ENCODE measurements around the gene ZFP69.
A peak's percentile ranks its signal among the peaks of the same experiment; 100 is the strongest.

Gene ZFP69

DNA sequence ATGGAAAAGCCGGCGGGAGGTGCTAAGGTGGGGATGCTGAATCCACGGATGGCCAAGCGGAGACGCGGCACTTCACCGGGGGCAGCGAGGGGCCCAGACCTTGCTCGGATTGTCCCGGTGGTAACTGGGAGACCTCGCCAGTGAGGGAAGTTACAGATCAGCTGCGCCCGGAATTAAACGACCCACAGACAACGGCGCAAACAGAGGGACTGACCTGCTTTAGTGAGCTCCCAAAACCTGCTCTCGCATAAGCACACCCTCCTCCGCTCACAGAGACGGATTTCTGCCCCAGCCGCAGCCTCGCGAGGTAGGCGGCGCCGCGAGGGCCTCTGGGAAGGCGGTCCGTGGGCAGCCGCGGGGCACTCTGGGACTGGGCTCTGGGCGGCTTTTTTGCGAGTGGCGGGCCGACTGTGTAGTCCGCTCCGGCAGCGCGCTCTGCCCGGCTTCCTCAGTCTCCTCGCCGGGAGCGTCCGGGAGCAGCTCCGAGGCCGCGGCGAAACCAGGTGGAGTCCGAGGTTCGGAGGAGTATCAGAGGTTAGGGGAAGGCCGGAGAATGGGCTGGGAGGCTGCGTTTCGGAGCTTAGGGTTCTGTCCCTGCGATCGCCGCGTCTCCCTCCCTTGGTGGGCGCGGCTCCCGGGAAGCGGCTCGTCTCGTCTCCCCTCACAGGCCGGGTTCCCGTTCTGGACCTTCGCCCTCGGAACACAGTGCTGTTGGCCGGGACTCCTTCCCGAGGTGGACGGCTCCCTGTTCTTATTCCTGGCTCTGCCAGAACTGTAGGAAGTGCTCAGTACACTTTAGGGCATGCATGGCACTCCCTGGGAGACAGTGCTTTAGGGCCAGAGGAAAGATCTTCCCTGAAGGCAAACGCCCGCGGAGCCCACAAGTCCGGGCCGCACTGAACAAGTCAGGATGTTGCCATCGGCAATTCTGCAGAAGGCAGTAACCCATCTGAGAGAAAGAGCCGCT, 31.6 kb downstream of the ZFP69 start, which contains the start of gene EXO5:
TSS of gene EXO5 (plus strand) at position 393 of the 967 bp plus-strand sequence. CDS start 5,778 bp downstream, outside the sequence.
- H3K4me3 ChIP-seq (ENCODE audit: low read depth, low read length): peak within 1 kb of the TSS; percentile 80
- TF ChIP-seq, protein P1, sequence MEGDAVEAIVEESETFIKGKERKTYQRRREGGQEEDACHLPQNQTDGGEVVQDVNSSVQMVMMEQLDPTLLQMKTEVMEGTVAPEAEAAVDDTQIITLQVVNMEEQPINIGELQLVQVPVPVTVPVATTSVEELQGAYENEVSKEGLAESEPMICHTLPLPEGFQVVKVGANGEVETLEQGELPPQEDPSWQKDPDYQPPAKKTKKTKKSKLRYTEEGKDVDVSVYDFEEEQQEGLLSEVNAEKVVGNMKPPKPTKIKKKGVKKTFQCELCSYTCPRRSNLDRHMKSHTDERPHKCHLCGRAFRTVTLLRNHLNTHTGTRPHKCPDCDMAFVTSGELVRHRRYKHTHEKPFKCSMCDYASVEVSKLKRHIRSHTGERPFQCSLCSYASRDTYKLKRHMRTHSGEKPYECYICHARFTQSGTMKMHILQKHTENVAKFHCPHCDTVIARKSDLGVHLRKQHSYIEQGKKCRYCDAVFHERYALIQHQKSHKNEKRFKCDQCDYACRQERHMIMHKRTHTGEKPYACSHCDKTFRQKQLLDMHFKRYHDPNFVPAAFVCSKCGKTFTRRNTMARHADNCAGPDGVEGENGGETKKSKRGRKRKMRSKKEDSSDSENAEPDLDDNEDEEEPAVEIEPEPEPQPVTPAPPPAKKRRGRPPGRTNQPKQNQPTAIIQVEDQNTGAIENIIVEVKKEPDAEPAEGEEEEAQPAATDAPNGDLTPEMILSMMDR (IDR thresholded peaks at IDR 0.05; ENCODE audit: borderline replicate concordance, insufficient read depth, low read depth, low read length): no peak

DNA sequence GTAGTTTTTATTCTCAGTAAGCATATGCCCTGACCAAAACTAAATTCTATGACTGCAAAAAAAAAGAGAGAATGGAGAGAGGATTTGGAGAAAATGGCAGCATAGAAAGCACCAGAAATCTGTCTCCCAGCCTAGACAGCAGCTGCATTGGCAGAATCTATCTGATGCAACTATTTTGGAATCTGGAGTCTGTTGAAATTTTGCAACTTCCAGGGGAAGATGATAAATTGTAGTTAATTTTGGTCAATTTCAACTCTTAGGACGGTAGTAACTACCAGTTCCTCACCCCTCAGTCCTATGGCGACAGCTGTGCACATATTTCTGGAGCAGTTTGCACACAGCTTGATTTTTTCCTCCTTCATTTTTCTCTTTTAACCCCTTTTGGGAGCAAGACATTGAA, 42.4 kb downstream of the ZFP69 start:
- TF ChIP-seq, protein P1 (IDR thresholded peaks at IDR 0.05; ENCODE audit: borderline replicate concordance, insufficient read depth, low read depth, low read length): no peak
- H3K4me3 ChIP-seq (ENCODE audit: low read depth, low read length): no peak overlapping the region

DNA sequence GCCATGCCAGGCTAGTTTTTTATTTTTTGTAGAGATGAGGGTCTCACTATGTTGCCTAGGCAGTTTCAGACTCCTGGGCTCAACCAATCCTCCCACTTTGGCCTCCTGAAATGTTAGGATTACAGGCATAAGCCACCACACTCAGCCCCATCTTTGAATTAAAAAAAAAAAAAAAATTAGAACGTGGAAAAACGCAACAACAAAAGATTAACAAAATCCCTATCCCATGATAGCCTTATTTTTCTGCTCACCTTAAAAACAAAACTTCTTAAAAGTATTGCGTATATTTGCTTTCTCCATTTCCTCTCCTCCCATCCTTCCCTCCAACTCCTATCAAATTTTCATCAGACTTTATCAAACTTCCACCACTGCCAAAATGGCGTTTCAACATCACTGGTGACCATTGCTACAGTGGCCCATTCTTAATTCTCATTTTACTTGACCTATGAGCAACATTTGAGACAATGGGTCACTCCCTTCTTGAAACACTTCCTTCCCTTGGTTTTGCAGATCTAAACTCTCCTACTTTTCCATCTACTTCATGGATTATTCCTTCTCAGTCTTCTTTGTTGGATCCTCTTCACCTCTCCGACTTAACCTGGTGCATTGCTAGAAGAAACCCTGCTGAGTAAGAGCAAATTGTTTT, 53.8 kb downstream of the ZFP69 start:
- peak overlapping the region; percentile 58 for H3K4me3 ChIP-seq (ENCODE audit: low read depth, low read length)
- TF ChIP-seq, protein P1 (IDR thresholded peaks at IDR 0.05; ENCODE audit: borderline replicate concordance, insufficient read depth, low read depth, low read length): no peak

DNA sequence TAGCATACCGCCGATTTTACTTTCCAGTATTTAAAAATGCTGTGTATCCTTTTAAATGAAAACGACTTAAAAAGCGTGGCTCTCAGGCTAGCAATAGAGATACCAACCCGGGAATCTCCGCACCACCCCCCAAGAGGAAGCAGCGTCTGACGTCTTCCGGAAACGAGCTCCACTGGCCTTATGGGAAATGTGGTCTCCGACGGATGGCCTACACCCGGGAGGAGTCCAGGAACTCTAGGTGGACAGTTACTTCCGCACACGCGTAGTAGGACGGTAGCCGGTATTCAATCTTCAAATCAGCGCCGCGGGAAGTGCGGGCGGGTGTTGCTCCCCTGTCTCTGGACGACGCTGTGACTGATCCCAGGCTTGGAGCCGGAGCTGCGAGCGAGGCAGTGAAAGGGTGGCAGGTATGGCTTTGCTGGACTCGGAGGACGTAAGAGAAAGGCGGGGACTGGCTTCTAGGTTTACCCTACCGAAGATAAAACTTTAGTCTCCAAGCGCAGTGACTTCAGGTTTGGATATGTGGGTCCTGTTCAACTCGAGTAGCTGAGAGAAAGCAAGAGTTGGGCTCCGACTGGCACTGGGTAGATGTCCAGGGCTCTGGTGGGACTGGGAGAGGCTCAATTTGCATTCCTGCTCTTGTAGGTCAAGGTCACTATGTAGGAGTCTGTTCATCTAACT, 54.4 kb downstream of the ZFP69 start, which contains the start of gene ZNF684:
TSS of gene ZNF684 (plus strand) at position 257 of the 681 bp plus-strand sequence. CDS start 1,530 bp downstream, outside the sequence.
- TF ChIP-seq, protein P1 (IDR thresholded peaks at IDR 0.05; ENCODE audit: borderline replicate concordance, insufficient read depth, low read depth, low read length): no peak
- peak within 1 kb of the TSS; percentile 58 for H3K4me3 ChIP-seq (ENCODE audit: low read depth, low read length)

DNA sequence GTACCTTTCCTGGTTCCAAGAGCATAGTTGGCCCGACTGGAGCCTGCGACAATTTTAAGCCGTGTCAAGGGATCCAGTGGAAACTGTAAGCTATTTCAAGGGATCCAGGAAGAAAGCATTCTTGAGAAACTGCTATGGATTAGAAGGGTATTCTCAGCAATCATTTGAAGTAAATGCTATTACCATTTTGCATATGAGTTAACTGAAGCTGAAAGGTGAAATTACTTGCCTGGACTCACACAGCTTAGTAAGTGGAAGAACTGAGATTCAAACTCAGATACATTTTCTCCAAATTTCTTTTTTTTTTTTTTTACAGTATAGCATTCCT, 54.9 kb downstream of the ZFP69 start:
- TF ChIP-seq, protein P1 (IDR thresholded peaks at IDR 0.05; ENCODE audit: borderline replicate concordance, insufficient read depth, low read depth, low read length): no peak
- peak overlapping the region; percentile 58 for H3K4me3 ChIP-seq (ENCODE audit: low read depth, low read length)

DNA sequence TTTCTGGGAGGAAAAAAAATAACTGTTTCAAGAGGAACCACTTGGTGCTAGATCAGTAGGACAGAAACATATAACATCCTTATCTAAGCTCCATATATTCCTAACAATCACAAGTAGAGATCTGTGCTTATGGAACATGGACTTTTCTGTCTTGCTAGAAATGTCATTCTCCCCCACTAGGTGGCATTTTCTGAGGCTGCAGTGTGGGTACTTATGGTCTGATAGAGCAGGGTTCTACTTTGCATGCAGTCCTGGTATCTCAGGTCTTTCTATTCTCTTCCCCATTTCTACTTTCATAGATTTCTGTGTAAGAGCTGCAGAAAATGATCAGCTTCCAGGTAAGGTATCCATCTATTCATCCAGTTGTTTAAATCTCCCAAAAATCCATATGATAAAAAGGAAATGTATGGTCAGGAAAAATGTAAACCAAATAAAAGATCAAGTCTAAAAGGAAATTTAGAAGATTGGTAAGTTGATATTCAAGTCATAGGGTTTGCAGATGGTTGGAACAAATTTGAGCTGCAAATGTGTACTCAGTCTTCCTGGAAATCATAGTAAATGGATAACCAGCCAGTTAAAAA, 55.8 kb downstream of the ZFP69 start:
- TF ChIP-seq, protein P1 (IDR thresholded peaks at IDR 0.05; ENCODE audit: borderline replicate concordance, insufficient read depth, low read depth, low read length): peak; percentile 65
- H3K4me3 ChIP-seq (ENCODE audit: low read depth, low read length): no peak overlapping the region

Data from GM12875 (cell line).